PC-9 (cell line): Measurements from ENCODE around the gene CCN6. TPM values are rescaled to one million over a fixed set of nuclear protein-coding genes. Genes with fewer than 3 reads are reported as not detected.

ENCODE experiments used
- BruUV-seq: library from RNA; stranded (reverse); fragments of 400-500 nt; replicated peaks from 2 replicates; lab custom pipeline; 2021; lab: Mats Ljungman, UMichigan
- CTCF ChIA-PET: fragments of 300-600 bp; sonication (Branson Sonifier 250); formaldehyde crosslinking; loops from one replicate; lab custom pipeline; 2022; ENCODE audit warnings: antibody characterized with exemption; lab: Charles Lee
- POLR2A ChIA-PET: fragments of 300-600 bp; sonication (Branson Sonifier 250); formaldehyde crosslinking; loops from one replicate; lab custom pipeline; 2022; ENCODE audit warnings: antibody characterized with exemption; ENCODE audit not compliant: unreplicated experiment; lab: Charles Lee
- DNase-seq, 2 experiments: peaks; one replicate each; pipeline versions ENCODE4 v3.0.0 to v3.0.0-alpha.2; 2015 to 2022; ENCODE audit warnings: mixed read lengths in 1 of 2
- H2AFZ ChIP-seq: fragments of 200-600 bp; sonication (generic); 2 replicates; pipeline ENCODE4 v1.8.1; 2017; ENCODE audit warnings: antibody characterized with exemption
- H3F3A ChIP-seq: fragments of 200-600 bp; sonication (generic); 2 replicates; pipeline ENCODE4 v1.8.1; 2017; ENCODE audit warnings: antibody characterized with exemption, mild to moderate bottlenecking, low read depth; ENCODE audit not compliant: insufficient read depth
- H3K27ac ChIP-seq: fragments of 200-600 bp; sonication (generic); 2 replicates; pipeline ENCODE4 v1.6.1; 2016; ENCODE audit warnings: mixed run types
- H3K27me3 ChIP-seq: fragments of 200-600 bp; sonication (generic); 2 replicates; pipeline ENCODE4 v1.6.1; 2016; ENCODE audit warnings: low read depth, mixed run types; ENCODE audit not compliant: insufficient read depth
- H3K36me3 ChIP-seq: fragments of 200-600 bp; sonication (generic); 2 replicates; pipeline ENCODE4 v1.6.1; 2016; ENCODE audit warnings: low read depth, mixed run types
- H3K4me1 ChIP-seq: fragments of 200-600 bp; sonication (generic); replicated peaks from 2 replicates; pipeline ENCODE4 v1.6.1; 2016; ENCODE audit warnings: mixed run types; ENCODE audit not compliant: insufficient read depth
- H3K4me2 ChIP-seq: fragments of 200-600 bp; sonication (generic); 2 replicates; pipeline ENCODE4 v1.6.1; 2017; ENCODE audit warnings: mixed run types
- H3K4me3 ChIP-seq: fragments of 200-600 bp; sonication (generic); 2 replicates; pipeline ENCODE4 v1.6.1; 2016; ENCODE audit warnings: mixed run types
- H3K79me2 ChIP-seq: fragments of 200-600 bp; sonication (generic); 2 replicates; pipeline ENCODE4 v1.6.1; 2017; ENCODE audit warnings: low read depth, mixed run types
- H3K9me2 ChIP-seq: fragments of 200-600 bp; sonication (generic); 2 replicates; pipeline ENCODE4 v1.8.1; 2017; ENCODE audit warnings: mild to moderate bottlenecking; ENCODE audit not compliant: insufficient read depth
- H3K9me3 ChIP-seq: fragments of 200-600 bp; sonication (generic); 2 replicates; pipeline ENCODE4 v1.8.1; 2016; ENCODE audit warnings: low read depth; ENCODE audit not compliant: insufficient read depth
- H4K20me1 ChIP-seq: fragments of 200-600 bp; sonication (generic); 2 replicates; pipeline ENCODE4 v1.8.1; 2017; ENCODE audit not compliant: insufficient read depth
- EZH2 ChIP-seq: fragments of 200-600 bp; sonication (generic); IDR thresholded peaks from 2 replicates; pipeline ENCODE4 v1.8.0; 2017; ENCODE audit warnings: antibody characterized with exemption, low read depth
- intact Hi-C: fragments of 100-400 bp; cut with micrococcal nuclease; formaldehyde crosslinking; loops from one replicate; pipeline ENCODE4 v1.10.0; 2022; ENCODE audit not compliant: unreplicated experiment
- total RNA-seq: library from RNA; stranded (reverse); gene quantifications from 2 replicates; pipeline ENCODE4 v1.2.3, GENCODE V29; 2021
- TF ChIP-seq, protein P1 (sequence below): fragments of 200-600 bp; sonication (generic); conservative IDR thresholded peaks from 2 replicates; pipeline ENCODE4 v1.6.1; 2017; ENCODE audit warnings: mixed run types, antibody characterized with exemption, mild to moderate bottlenecking, moderate library complexity

The CCN6 gene
- total RNA-seq, 1 experiment from 2014 or later: not detected

GRCh38 chr6:112054555-112055190 is 769 bp downstream of the CCN6 start:
- Histone ChIP-seq H3K9me2 (0 out of 2 replicates have a peak, but pooled peaks cover 8% of the 10 kb centered on the region), H3K4me3 (no peak overlapping the region), H3K27me3 (no peaks in the 10 kb centered on the region), H3K79me2 (no peaks in the 10 kb centered on the region), H4K20me1 (no peaks in the 10 kb centered on the region), H2AFZ (peak overlapping the region; percentile 49; the same call in 1 of the 2 replicates), H3F3A (no peaks in the 10 kb centered on the region), H3K4me2 (no peak overlapping the region), H3K4me1 (0 out of 2 replicates have a peak, but pooled peaks cover 3% of the 10 kb centered on the region), H3K36me3 (no peaks in the 10 kb centered on the region), H3K9me3 (no peaks in the 10 kb centered on the region), H3K27ac (no peak overlapping the region)
- DNase-seq: peak in 1 of 2 experiments; percentile 18
- TF ChIP-seq EZH2: no peak
- TF ChIP-seq, protein P1, sequence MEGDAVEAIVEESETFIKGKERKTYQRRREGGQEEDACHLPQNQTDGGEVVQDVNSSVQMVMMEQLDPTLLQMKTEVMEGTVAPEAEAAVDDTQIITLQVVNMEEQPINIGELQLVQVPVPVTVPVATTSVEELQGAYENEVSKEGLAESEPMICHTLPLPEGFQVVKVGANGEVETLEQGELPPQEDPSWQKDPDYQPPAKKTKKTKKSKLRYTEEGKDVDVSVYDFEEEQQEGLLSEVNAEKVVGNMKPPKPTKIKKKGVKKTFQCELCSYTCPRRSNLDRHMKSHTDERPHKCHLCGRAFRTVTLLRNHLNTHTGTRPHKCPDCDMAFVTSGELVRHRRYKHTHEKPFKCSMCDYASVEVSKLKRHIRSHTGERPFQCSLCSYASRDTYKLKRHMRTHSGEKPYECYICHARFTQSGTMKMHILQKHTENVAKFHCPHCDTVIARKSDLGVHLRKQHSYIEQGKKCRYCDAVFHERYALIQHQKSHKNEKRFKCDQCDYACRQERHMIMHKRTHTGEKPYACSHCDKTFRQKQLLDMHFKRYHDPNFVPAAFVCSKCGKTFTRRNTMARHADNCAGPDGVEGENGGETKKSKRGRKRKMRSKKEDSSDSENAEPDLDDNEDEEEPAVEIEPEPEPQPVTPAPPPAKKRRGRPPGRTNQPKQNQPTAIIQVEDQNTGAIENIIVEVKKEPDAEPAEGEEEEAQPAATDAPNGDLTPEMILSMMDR: no peak
- intact Hi-C loops: no loop called here
- no TSS peak for BruUV-seq
- ChIA-PET POLR2A (no interaction called here), CTCF (interaction anchor here (0.6 kb wide), 1 partner anchor 180 kb away, joined by 4 read pairs; no protein-coding TSS in a partner anchor)

DNA sequence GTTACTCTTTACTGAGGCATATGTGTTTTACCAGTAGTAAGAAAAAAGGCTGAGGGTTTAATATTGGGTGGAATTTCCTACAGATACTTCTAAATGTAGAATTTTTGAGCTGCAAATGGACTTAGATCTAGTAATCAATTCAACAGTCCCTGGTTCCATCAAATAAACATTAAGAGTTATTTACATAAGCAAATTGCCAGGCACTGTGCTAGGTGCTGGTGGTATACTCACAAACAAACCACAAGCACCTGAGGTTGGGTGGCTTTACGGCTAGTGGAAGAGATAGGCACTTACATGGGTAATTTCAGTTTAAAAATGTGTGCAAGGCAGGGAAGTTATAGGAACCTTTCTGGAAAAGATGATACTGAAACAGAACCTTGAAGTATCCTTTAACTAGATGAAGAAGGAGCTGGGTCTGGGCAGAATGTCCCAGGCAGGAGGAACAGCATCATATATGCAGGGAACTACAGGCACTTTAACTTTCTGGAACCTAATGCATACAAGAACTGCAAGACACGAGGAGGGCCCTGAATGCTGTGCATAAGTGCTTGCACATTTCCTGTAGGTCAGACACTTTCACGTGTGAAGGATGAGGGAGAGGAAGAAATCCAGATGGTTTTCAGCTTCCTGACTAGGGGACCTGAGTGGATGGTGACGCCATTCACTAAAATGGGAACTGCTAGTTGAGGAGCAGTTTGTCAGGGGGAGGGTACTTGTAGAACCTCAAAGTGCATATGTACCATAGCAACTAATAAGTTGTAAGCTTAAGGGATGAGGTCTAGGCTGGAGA is 4.5 kb downstream of the CCN6 start:
- CTCF ChIA-PET: interaction anchor here (0.6 kb wide), 1 partner anchor 15 kb away, joined by 7 read pairs; no protein-coding TSS in a partner anchor
- no peaks in the 10 kb centered on the region for H3K27me3 ChIP-seq
- H3K9me3 ChIP-seq: no peaks in the 10 kb centered on the region
- no peak overlapping the region for H3K4me3 ChIP-seq
- intact Hi-C loops: no loop called here
- H3K27ac ChIP-seq: no peak overlapping the region
- peak in 1 of 2 experiments; percentile 32 for DNase-seq
- H3F3A ChIP-seq: no peaks in the 10 kb centered on the region
- no peaks in the 10 kb centered on the region for H3K36me3 ChIP-seq
- no peak overlapping the region for H3K4me2 ChIP-seq
- H3K79me2 ChIP-seq: no peaks in the 10 kb centered on the region
- H2AFZ ChIP-seq: no peak overlapping the region
- H3K4me1 ChIP-seq: peaks cover 3% of the 10 kb centered on the region; the same call in 1 of the 2 replicates
- no peaks in the 10 kb centered on the region for H4K20me1 ChIP-seq
- no TSS peak for BruUV-seq
- TF ChIP-seq, protein P1: no peak
- no peak for TF ChIP-seq EZH2
- H3K9me2 ChIP-seq: peaks cover 10% of the 10 kb centered on the region; the same call in 1 of the 2 replicates
- POLR2A ChIA-PET: no interaction called here

DNA sequence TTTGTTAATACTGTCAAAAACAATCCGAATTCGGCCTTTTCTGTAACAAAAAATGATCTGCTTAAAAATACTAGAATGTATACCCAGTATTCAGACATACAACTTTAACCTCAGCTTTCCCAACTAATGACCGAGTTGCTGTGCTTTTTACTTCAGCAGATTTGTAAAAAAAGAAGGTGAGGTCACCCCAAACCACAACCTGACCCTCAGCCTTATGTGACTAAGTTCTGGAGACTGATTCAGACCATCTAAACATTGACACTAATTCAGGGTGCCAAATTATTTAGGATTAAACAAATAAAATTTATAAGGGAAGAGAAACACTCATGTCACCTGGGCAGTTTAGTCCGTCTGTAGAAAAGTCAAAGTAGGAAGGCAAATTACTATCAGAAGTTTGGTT is 7.7 kb downstream of the CCN6 start:
- no peaks in the 10 kb centered on the region for H3K36me3 ChIP-seq
- H2AFZ ChIP-seq: no peak overlapping the region
- H3K27ac ChIP-seq: no peak overlapping the region
- intact Hi-C loops: no loop called here
- H3K27me3 ChIP-seq: no peaks in the 10 kb centered on the region
- H4K20me1 ChIP-seq: no peaks in the 10 kb centered on the region
- H3K4me1 ChIP-seq: no peaks in the 10 kb centered on the region; the same call in 1 of the 2 replicates
- CTCF ChIA-PET: interaction anchor here (0.6 kb wide), 1 partner anchor 101 kb away, joined by 3 read pairs; no protein-coding TSS in a partner anchor
- no peak overlapping the region for H3K4me3 ChIP-seq
- no peaks in the 10 kb centered on the region for H3F3A ChIP-seq
- H3K79me2 ChIP-seq: no peaks in the 10 kb centered on the region
- POLR2A ChIA-PET: no interaction called here
- no peaks in the 10 kb centered on the region for H3K9me3 ChIP-seq
- peaks cover 10% of the 10 kb centered on the region; the same call in 1 of the 2 replicates for H3K9me2 ChIP-seq
- H3K4me2 ChIP-seq: no peak overlapping the region
- DNase-seq: peak in 1 of 2 experiments; percentile 41
- TF ChIP-seq, protein P1: no peak
- no peak for TF ChIP-seq EZH2
- BruUV-seq: no TSS peak
